HG03520 (cell line): ENCODE measurements around the gene DTWD2.
"Not testable (repeated sequence)": the region's sequence is repeated elsewhere in the genome, so short reads cannot be mapped to it uniquely, and the experiment has no call there.

Experiments used
- ATAC-seq: cut with Tn5 transposase; IDR thresholded peaks from one replicate; pipeline ENCODE4 v1.9.1; 2021; ENCODE audit warnings: mild to moderate bottlenecking, moderate library complexity; ENCODE audit not compliant: unreplicated experiment

DTWD2 gene

DNA sequence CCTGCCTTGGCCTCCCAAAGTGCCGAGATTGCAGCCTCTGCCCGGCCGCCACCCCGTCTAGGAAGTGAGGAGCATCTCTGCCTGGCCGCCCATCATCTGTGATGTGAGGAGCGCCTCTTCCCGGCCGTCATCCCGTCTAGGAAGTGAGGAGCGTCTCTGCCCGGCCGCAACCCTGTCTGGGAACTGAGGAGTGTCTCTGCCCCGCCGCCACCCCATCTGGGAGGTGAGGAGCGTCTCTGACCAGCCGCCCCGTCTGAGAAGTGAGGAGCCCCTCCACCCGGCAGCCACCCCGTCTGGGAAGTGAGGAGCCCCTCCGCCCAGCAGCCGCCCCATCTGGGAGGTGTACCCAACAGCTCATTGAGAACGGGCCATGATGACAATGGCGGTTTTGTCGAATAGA is 10.5 kb upstream of the DTWD2 start:
- ATAC-seq, result not testable (repeated sequence)

DNA sequence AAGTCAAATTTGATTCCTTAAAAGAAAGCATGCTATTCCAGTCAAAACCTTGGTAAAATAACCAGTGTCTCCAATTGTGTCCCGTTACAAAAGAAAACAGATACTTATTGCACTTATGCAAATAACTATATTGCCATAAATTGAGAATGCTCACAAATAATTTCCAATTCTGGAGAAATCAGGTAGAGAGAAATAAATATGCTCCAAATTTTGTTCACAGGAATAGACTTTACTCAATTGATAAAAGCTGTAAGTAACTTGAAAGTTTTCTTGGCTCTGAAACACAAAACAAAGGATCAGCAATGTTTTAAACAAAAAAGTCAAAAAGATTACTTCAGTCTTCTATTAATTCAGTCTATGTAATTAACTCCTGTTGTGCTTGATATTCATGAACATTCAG is 7.8 kb upstream of the DTWD2 start:
- ATAC-seq, result no peak

DNA sequence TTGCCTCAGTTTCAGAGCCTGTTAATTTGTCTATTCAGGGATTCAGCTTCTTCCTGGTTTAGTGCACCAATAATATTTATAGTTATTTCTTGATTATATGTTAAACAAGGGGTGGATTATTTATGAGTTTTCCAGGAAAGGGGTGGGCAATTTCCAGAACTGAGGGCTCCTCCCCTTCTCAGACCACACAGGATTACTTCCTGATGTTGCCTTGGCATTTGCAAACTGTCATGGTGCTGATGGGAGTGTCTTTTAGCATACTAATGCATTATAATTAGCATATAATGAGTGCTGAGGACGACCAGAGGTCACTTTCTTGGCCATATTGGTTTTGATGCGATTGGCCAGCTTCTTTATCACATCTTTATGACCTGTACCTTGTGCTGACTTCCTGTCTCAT is 6.2 kb upstream of the DTWD2 start:
- ATAC-seq, result no peak

DNA sequence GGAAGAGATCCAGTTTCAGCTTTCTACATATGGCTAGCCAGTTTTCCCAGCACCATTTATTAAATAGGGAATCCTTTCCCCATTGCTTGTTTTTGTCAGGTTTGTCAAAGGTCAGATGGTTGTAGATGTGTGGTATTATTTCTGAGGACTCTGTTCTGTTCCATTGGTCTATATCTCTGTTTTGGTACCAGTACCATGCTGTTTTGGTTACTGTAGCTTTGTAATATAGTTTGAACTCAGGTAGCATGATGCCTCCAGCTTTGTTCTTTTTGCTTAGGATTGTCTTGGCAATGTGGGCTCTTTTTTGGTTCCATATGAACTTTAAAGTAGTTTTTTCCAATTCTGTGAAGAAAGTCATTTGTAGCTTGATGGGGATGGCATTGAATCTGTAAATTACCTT is 4.8 kb upstream of the DTWD2 start:
- ATAC-seq, result not testable (repeated sequence)

DNA sequence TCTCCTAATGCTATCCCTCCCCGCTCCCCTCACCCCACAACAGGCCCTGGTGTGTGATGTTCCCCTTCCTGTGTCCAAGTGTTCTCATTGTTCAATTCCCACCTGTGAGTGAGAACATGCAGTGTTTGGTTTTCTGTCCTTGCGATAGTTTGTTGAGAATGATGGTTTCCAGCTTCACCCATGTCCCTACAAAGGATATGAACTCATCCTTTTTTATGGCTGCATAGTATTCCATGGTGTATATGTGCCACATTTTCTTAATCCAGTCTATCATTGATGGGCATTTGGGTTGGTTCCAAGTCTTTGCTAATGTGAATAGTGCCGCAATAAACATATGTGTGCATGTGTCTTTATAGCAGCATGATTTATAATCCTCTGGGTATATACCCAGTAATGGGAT is 3.7 kb upstream of the DTWD2 start:
- ATAC-seq, result not testable (repeated sequence)

GRCh38 chr5:118990582-118990981 is 2.2 kb upstream of the DTWD2 start:
- no peak for ATAC-seq

GRCh38 chr5:118989816-118990215 is 1.5 kb upstream of the DTWD2 start:
- ATAC-seq, result no peak

GRCh38 chr5:118988866-118989180 is 476 bp upstream of the DTWD2 start:
- no peak for ATAC-seq

DNA sequence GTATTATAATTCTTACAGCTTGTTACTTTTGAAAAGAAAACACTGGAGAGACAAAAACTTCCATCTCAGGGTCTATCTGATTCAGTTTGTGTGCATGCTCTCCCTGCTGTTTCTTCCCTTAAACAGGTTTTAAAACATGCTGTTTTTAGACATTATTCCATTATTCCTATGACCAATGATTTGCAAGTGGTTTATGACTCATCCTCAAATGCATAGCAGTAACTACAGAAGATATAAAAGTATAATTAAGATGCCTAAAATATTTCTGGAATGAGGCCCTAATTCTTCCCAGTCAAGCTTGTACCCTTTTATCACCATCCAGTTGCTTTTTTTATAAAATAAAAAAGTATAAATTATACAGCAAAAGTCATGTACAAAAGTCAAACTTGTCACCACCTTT is 3.7 kb downstream of the DTWD2 start:
- ATAC-seq, result no peak

GRCh38 chr5:118981783-118982182 is 6.6 kb downstream of the DTWD2 start:
- no peak for ATAC-seq

- ATAC-seq, result no peak
Observed at GRCh38 chr5:118980438-118980837, 7.9 kb downstream of the DTWD2 start.

DNA sequence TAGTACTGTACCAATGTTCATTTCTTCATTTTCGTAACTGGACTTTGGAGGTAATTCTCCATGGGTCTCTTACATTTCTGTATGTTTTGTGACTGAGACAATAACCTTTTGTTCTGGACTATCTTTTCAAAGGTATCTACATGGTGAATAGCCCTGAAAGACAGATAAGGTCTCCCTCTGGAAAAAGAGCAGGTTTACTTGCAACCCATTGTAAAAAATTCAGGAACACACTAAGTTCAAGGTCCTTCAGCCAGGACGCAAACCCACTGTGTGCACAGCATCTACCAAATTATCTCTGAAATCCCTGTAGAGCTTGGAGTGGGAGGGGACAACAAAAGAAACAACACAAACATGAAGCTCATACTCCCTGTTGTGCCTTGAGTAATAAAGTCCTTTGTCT is 8.3 kb downstream of the DTWD2 start:
- no peak for ATAC-seq

- ATAC-seq, result not testable (repeated sequence)
Observed at GRCh38 chr5:118973779-118974445, 14.4 kb downstream of the DTWD2 start.

- no peak for ATAC-seq
Observed at GRCh38 chr5:118968925-118969375, 19.4 kb downstream of the DTWD2 start.

- ATAC-seq, result no peak
Observed at GRCh38 chr5:118968406-118968911, 19.9 kb downstream of the DTWD2 start.

DNA sequence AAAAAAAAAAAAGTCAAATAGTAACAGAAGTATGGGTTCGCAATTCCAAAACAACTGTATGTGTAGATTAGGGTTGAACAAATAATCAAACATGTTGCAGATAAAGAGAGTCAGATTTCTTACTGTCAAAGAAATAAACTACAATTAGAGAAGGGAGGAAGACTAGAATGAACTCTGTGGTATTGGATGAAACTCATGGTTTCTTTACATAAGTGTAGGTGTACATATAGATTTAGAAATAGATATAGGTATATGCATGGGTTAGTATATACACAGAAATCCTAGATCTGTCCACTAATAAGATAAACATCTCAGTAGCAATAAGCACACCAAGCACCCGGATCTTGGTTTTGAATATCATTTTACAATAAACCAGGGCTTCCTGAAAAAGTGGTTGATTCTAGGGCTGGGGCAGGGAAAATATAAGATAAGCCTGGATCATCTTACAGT is 21.3 kb downstream of the DTWD2 start:
- ATAC-seq, result no peak

- no peak for ATAC-seq
Observed at GRCh38 chr5:118965890-118966289, 22.5 kb downstream of the DTWD2 start.

GRCh38 chr5:118964970-118965369 is 23.4 kb downstream of the DTWD2 start:
- not testable (repeated sequence) for ATAC-seq

- not testable (repeated sequence) for ATAC-seq
Observed at GRCh38 chr5:118964388-118964787, 24.0 kb downstream of the DTWD2 start.

GRCh38 chr5:118963169-118963568 is 25.2 kb downstream of the DTWD2 start:
- no peak for ATAC-seq

DNA sequence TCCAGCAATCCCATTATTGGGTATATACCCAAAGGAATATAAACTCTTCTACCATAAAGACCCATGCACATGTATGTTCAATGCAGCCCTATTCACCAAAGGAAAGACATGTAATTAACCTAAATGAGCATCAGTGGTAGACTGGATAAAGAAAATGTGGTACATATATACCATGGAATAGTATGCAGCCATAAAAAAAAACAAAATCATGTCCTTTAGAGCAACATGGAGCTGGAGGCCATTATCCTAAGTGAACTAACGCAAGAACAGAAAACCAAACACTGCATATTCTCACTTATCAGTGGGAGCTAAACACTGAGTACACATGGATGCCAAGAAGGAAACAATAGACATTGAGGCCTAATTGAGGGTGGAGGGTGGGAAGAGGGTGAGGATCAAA is 27.8 kb downstream of the DTWD2 start:
- ATAC-seq, result no peak

DNA sequence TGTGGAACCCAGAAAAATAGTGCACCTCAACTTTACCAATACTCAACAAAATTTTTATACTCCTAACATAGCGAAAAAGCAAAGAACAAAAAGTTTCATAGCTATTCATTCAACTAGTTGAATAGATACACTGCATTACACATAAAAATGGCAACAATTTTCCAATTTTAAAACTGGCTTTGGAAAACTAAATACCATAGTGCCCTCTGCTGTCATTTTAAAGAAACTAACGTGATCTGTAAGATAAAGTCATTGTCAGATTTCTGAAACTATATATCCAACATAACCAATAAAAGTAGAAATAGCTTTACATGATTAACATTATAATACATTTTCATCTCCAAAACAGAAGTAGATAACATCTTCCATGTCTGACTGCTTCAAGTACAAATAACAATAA is 31.6 kb downstream of the DTWD2 start:
- ATAC-seq, result no peak

DNA sequence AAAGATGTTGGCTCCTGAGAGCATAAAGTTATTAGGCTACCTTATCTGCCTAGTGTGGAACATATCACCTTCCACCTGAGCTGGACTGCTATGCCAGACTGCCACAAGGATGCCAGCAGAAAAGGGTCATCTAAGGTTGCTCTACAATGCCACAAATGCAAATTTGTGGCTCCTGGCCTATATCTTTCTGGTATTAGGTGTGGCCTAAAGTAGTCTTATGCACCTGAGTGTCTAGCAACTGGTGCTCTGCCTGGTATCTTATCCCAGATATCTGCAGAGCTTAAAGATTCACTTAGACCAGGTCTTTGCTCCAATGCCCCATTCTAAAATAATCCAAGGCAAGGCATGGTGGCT is 34.7 kb downstream of the DTWD2 start:
- ATAC-seq, result no peak
